Hindlimb muscle (tissue), 1 donor: ENCODE measurements around the gene WFIKKN1. TPM values are rescaled to one million over a fixed set of nuclear protein-coding genes. Genes with fewer than 3 reads are reported as not detected.

Source experiments
- DNase-seq: peaks from one replicate; pipeline ENCODE4 v3.0.0-alpha.2; 2013
- polyA plus RNA-seq: library from polyadenylated mRNA; unstranded; fragments of 120-200 nt; gene quantifications from one replicate; pipeline ENCODE4 v1.2.1, GENCODE V29; 2013; ENCODE audit not compliant: insufficient read length

The WFIKKN1 gene
- polyA plus RNA-seq, 1 donor, result 0.80 TPM

DNA sequence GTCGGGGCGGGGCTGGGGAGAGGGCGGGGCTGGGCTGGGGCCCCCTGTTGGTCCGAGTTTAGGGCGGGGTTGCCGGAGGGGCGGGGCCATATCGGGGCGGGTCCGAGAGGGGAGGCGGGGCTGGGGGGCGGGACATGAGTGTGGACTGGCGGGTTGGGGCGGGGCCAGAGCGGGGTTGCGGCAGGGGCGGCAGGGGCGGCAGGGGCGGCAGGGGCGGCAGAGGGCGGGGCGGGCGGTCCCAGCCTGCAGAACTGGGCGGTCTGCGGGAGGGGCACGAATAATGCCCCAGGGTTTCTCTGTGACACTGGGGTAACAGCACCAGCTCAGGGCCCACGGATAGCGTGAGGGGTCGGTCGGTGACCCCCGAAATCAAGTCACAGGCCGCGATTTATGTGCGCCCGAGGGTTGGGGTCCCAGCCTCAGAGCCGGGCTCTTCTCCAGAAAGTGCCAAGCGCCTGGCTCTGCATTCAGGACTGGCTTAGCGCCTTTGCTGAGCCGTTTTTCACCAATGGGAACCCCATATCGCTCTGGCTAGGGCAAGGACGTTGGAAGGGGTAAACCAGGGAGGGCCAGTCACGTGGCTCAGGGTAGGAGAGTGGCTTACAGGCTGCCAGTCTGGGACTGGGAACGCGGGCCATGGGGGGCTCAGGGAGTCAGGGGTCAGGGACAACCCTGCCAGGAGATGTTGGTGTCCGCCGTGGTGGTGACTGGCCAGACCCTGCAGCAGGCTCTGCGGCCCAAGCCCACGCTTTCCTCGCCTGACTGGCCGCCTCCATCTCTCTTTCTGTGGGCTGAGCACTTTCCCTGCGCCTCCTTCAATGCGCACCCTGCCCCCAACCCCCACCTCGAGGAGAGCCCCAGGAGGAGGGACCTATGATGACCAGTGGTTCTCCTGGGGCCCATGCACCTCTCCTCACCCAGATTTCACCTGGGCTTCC, 6.6 kb downstream of the WFIKKN1 start:
- no peak for DNase-seq

GRCh38 chr16:638034-638543, 7.3 kb downstream of the WFIKKN1 start:
- no peak for DNase-seq

- no peak for DNase-seq
Measured at GRCh38 chr16:638836-639235, 8.1 kb downstream of the WFIKKN1 start.

- DNase-seq, result no peak
Measured at GRCh38 chr16:640614-641013, 9.8 kb downstream of the WFIKKN1 start.

- peak; percentile 63 for DNase-seq
Measured at GRCh38 chr16:641326-642188, 10.8 kb downstream of the WFIKKN1 start, which contains the start of gene MCRIP2. MCRIP2 (plus strand) TSS chr16:641828; CDS start chr16:641992, 164 bp downstream.

GRCh38 chr16:642189-643049, 11.6 kb downstream of the WFIKKN1 start:
- no peak for DNase-seq

- no peak for DNase-seq
Measured at GRCh38 chr16:643050-643368, 12.2 kb downstream of the WFIKKN1 start.

DNA sequence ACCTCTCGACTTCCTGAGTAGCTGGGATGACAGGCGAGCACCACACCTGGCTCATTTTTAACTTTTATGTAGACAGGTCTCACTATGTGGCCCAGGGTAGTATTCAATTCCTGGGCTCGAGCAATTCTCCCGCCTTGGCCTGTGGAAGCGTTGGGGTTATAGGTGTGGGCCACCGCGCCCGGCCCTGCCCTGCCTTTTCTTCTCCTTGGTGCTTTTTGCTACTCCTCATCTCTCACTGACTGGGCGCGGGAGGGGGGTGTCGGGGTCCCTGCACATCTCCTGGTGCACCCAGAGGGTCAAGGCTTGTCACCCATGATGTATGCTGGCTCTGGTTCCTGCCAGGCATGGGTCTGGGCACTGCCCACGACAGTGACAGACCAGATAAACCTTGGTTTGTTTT, 13.8 kb downstream of the WFIKKN1 start:
- no peak for DNase-seq

DNA sequence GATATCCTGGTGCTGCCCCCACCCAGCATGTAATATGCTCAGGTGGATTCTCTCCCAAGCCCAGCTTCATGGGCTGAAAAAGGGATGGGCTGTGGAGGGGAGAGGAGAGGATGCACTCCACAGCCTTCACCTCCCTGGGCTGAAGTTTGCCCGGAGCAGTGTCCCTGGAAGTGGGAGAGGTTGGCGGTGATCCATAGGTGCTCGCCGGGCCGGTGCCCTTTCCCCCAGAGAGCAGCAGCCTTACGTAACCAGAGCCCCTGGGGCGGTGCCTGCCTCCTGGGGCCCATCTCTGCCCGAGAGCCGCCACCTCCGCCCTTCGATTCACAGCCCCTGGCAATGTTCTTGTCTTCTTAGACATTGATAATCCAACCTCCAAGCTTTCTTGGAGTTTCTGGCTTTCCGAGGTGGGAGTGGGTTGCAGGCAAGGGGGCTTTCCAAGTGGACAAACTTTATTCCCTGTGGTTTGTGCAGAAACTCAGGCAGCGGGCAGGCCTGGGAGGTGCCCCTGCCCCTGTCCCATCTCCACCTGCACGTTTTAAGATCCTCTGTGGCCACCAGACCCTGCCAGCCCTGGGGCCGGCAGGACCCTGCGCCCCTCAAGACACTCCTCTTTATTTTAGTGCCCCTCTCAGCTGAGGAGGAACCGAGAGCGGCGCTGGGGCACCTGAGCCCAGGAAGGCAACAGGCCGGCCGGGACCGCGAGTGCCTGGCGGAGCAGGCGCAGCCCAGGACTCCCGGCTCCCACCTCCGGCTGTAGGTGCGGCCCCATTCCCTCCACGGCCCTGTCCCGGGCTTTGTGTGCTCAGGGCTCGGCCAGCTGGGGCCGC, 15.3 kb downstream of the WFIKKN1 start:
- DNase-seq, result no peak

GRCh38 chr16:646679-647172, 15.9 kb downstream of the WFIKKN1 start:
- no peak for DNase-seq

DNA sequence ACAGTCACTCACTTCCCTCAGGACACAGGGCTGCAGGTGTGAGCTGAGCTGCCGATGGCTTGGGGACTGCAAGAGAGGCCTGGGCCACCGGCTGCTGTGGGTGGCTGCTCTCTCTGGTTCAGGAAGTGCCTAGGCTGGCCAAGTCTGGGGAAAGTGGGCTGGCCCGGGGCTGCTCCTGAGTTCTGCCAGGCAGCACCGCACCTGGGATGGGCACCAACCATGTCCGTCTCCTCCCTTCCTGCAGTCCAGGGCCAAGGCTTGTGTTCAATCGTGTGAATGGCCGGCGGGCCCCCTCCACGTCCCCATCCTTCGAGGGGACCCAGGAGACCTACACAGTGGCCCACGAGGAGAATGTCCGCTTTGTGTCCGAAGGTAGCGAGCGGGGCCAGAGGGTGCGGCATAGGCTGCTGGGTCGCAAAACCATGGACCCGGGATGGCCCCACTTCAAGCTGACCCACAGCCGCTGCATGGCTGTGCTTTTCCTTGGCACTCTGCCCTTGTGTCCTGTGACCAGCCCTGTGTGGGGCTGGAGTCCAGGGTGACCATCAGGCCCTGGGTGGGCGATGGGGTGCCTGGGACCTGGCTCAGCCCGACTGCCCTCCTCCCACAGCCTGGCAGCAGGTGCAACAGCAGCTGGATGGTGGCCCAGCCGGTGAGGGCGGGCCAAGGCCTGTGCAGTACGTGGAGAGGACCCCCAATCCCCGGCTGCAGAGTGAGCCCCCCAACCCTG, 16.6 kb downstream of the WFIKKN1 start:
- DNase-seq, result no peak

GRCh38 chr16:648071-648780, 17.4 kb downstream of the WFIKKN1 start:
- DNase-seq, result no peak

- DNase-seq, result peak; percentile 92
Measured at GRCh38 chr16:648781-649589, 18.2 kb downstream of the WFIKKN1 start, which contains the start of gene WDR90. WDR90 (plus strand) TSS chr16:649365; CDS start chr16:649417, 52 bp downstream.

- no peak for DNase-seq
Measured at GRCh38 chr16:649631-650030, 18.8 kb downstream of the WFIKKN1 start.

DNA sequence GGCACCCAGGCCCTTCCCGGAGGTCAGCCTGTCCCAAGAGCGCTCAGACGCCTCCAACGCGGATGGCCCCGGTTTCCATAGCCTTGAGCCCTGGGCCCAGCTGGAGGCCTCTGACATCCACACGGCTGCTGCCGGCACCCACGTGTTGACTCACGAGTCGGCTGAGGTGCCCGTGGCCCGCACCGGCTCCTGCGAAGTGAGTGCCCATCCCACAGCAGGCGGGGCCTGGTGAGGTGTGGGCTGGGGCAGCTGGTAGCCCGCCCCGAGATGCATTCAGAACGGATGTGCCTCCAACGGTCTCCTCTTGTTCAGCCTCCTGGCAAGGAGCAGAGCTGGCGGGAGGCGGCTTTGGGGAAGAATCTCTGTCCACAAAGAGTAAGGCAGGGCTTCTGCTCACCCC, 21.1 kb downstream of the WFIKKN1 start:
- DNase-seq, result no peak

- DNase-seq, result no peak
Measured at GRCh38 chr16:652454-653305, 21.9 kb downstream of the WFIKKN1 start.

GRCh38 chr16:654034-654433, 23.2 kb downstream of the WFIKKN1 start:
- DNase-seq, result no peak

DNA sequence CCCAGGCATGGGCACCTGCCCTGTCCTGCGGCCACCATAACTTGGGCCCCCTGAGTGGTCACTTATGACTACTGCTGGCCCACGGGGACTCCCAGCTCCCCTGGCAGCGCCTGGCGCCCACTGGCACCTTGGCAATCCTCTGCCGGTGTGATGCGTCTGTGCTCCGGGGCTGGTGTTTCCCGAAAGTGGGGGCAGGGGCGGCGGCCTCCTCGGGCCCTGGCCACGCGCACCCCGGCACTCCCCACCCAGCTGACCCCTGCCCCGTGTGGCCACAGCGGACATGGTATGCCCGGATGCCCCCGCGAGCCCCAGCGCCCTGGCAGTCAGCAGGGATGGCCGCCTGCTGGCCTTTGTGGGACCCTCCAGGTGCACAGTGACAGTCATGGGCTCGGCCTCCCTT, 26.7 kb downstream of the WFIKKN1 start:
- DNase-seq, result no peak
